Heart left ventricle (tissue), 16 donors: ENCODE data around the gene GATA6. TPM values are rescaled to one million over a fixed set of nuclear protein-coding genes. Genes with fewer than 3 reads are reported as not detected.

Source experiments
- ATAC-seq, 4 donors: fragments of 200-7000 bp; cut with Tn5 transposase; one replicate each; pipeline ENCODE4 v1.9.1; 2020 to 2022; ENCODE audit warnings: moderate library complexity in 4 of 4, mild to moderate bottlenecking in 3 of 4, moderate number of reproducible peaks in 1 of 4
- DNase-seq, 5 donors: peaks; one replicate each; pipeline ENCODE4 v3.0.0-alpha.2; 2020
- H3K27ac ChIP-seq, 12 donors: fragments of 200-600 bp; sonication (generic) in 4 of 12; one replicate each; pipeline versions ENCODE4 v1.5.0 to v1.8.0; 2016 to 2022; ENCODE audit warnings: mild to moderate bottlenecking in 2 of 12
- H3K27me3 ChIP-seq, 9 donors: fragments of 200-600 bp; sonication (generic) in 2 of 9; one replicate each; pipeline versions ENCODE4 v1.5.1 to v1.8.0; 2016 to 2022; ENCODE audit warnings: mild to moderate bottlenecking in 3 of 9
- H3K36me3 ChIP-seq, 9 donors: fragments of 200-600 bp; sonication (generic) in 2 of 9; one replicate each; pipeline versions ENCODE4 v1.5.0 to v1.8.0; 2018 to 2022; ENCODE audit warnings: mild to moderate bottlenecking in 2 of 9
- H3K4me1 ChIP-seq, 12 donors: fragments of 200-600 bp; sonication (generic) in 4 of 12; one replicate each; pipeline versions ENCODE4 v1.5.0 to v1.8.0; 2016 to 2022; ENCODE audit warnings: mild to moderate bottlenecking in 3 of 12
- H3K4me3 ChIP-seq, 12 donors: fragments of 200-600 bp; sonication (generic) in 4 of 12; one replicate each; pipeline versions ENCODE4 v1.5.0 to v1.8.0; 2017 to 2022; ENCODE audit warnings: mild to moderate bottlenecking in 9 of 12, moderate library complexity in 4 of 12
- H3K9me3 ChIP-seq, 12 donors: fragments of 200-600 bp; sonication (generic) in 4 of 12; one replicate each; pipeline versions ENCODE4 v1.5.0 to v1.8.0; 2016 to 2022; ENCODE audit warnings: mild to moderate bottlenecking in 1 of 12
- POLR2A ChIP-seq, 2 donors: fragments of 450-650 bp; IDR thresholded peaks; one replicate each; pipeline ENCODE4 v1.6.1; 2017; ENCODE audit warnings: antibody characterized with exemption in 2 of 2, mild to moderate bottlenecking in 2 of 2, moderate library complexity in 2 of 2
- WGBS, 4 donors: extraction: QIAGEN DNeasy Blood & Tissue Kit in 2 of 4; methylation state at CpG; one replicate each; pipeline versions ENCODE4 v1.1.5 to v1.1.7; 2013 to 2018; 5-methylcytosine and 5-hydroxymethylcytosine counted together
- intact Hi-C, 10 donors: fragments of 100-400 bp; cut with DNase I; formaldehyde crosslinking; loops; one replicate each; pipeline versions ENCODE4 v1.11.1 to v1.14.2; 2022
- polyA plus RNA-seq, 2 donors: library from polyadenylated mRNA; stranded (reverse); fragments of 200-250 nt; gene quantifications; one replicate each; pipeline ENCODE4 v1.2.3, GENCODE V29; 2013
- total RNA-seq, 9 donors: library from RNA; depleted of rRNA in 2 of 9; stranded (reverse); fragments of >200 nt in 2 of 9; fragmentation: NEBNext Ultra II Directional in 3 of 9; extraction: Animal tissue kit (Norgen Biotek cat#: 25700) in 3 of 9; gene quantifications; one replicate each; pipeline versions ENCODE4 v1.1.0 to v1.2.4, GENCODE V29; 2016 to 2023
- TF ChIP-seq, protein P1 (sequence below), 12 donors: fragments of 200-600 bp; sonication (generic) in 4 of 12; IDR thresholded peaks; one replicate each; pipeline versions ENCODE4 v1.5.0 to v1.8.0; 2018 to 2022; ENCODE audit warnings: antibody characterized with exemption in 12 of 12, mild to moderate bottlenecking in 5 of 12
- donor health status: ischemic (EF 13 %, LVEDD 7.1; RV severe dilation, severe dysfunction).
- donor health status: healthy with polysubstance abuse.
- donor health status: DM: no; HTN: yes; CAD: no.
- donor health status: DM: no; HTN: no; CAD: no.
- donor health status: ischemic (EF 25% LVEDD 6.9; RV normal size, moderate dysfunction).
- donor health status: ischemic (EF 25% LVEDD 5.7; RV mildly dilated, moderate dysfunction).
- donor health status: healthy.
- donor health status: DM: yes; HTN: yes; CAD: no.
- donor health status: ischemic (EF 35%, LVEDD 5.7; RV mildly dilated, moderate dysfunction).
- donor health status: nonischemic (EF 11% LVEDD 7.7; RV severe dilation, severe dysfunction).
- donor health status: DM: yes; HTN: yes; CAD: no.
- donor health status: PGD.
- donor health status: ischemic (EF 29% LVEDD 5.4; RV normal size, mild dysfunction).
- donor health status: nonischemic (EF 23%, LVEDD 6.1; RV moderate dilation, normal function).

Gene GATA6
- total and polyA plus RNA-seq, 11 donors, result 42.1 to 97.7 (median 74.9) TPM

DNA sequence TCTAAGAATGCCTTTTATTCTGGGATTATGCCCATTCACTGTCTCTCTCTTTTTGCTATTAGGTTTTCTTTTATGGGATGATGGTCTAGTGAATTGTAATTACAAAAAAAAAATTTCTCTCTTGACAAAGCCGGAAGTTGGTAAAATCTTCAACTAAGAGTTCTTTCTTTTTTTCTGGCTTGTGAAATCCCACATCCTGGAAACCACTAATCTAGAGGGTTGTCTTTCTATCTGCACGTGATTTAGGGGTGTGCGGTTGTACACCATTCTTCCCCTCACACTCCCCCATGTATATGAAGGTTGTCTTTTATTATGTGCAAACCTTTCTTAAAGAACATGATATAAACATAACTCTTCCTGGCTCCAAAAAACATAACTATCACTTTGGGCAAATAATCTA is 52.0 kb downstream of the GATA6 start:
- H3K4me3 ChIP-seq, result no peak overlapping the region
- no peak for TF ChIP-seq POLR2A (IDR thresholded peaks at IDR 0.05)
- TF ChIP-seq, protein P1, sequence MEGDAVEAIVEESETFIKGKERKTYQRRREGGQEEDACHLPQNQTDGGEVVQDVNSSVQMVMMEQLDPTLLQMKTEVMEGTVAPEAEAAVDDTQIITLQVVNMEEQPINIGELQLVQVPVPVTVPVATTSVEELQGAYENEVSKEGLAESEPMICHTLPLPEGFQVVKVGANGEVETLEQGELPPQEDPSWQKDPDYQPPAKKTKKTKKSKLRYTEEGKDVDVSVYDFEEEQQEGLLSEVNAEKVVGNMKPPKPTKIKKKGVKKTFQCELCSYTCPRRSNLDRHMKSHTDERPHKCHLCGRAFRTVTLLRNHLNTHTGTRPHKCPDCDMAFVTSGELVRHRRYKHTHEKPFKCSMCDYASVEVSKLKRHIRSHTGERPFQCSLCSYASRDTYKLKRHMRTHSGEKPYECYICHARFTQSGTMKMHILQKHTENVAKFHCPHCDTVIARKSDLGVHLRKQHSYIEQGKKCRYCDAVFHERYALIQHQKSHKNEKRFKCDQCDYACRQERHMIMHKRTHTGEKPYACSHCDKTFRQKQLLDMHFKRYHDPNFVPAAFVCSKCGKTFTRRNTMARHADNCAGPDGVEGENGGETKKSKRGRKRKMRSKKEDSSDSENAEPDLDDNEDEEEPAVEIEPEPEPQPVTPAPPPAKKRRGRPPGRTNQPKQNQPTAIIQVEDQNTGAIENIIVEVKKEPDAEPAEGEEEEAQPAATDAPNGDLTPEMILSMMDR (IDR thresholded peaks at IDR 0.05), result no peak
- DNase-seq, result no peak
- 83 to 92% (median 89%) methylated on average over 3 of the region's 3 CpGs for WGBS, 4 donors
- no peak overlapping the region for H3K27ac ChIP-seq
- no peaks in the 10 kb centered on the region for H3K27me3 ChIP-seq
- peaks cover 0 to 12% (median 6%) of the 10 kb centered on the region in 12 donors for H3K4me1 ChIP-seq
- no peak for ATAC-seq
- no peaks in the 10 kb centered on the region for H3K9me3 ChIP-seq
- intact Hi-C loops, result loop anchor here in 2 of 10 donors (5.0 to 10.0 kb wide), 2 partner anchors 36 to 217 kb away; no protein-coding TSS in a partner anchor
- H3K36me3 ChIP-seq, result no peaks in the 10 kb centered on the region

- Histone ChIP-seq H3K9me3 (no peaks in the 10 kb centered on the region), H3K36me3 (no peaks in the 10 kb centered on the region), H3K27ac (no peak overlapping the region), H3K4me3 (no peak overlapping the region), H3K27me3 (no peaks in the 10 kb centered on the region), H3K4me1 (peaks cover 0 to 12% (median 5%) of the 10 kb centered on the region in 12 donors)
- DNase-seq (peak; percentile 56 to 95 (median 78)), ATAC-seq (peak; percentile 46 to 99 (median 91))
- intact Hi-C loops, result loop anchor here in 2 of 10 donors (5.0 to 10.0 kb wide), 2 partner anchors 34 to 219 kb away; no protein-coding TSS in a partner anchor
- TF ChIP-seq, protein P1 (IDR thresholded peaks at IDR 0.05), result no peak
- TF ChIP-seq POLR2A (IDR thresholded peaks at IDR 0.05), result no peak
- WGBS, 4 donors, result 52 to 61% (median 56%) methylated on average over 13 of the region's 13 CpGs
These were observed 54.0 kb downstream of the GATA6 start for GRCh38 chr18:22223254-22223964.

GRCh38 chr18:22223965-22224322 is 54.6 kb downstream of the GATA6 start:
- no peaks in the 10 kb centered on the region for H3K36me3 ChIP-seq
- no peak overlapping the region for H3K4me3 ChIP-seq
- ATAC-seq, result peak in 1 of 4 donors; percentile 7
- DNase-seq, result no peak
- peaks cover 0 to 12% (median 5%) of the 10 kb centered on the region in 12 donors for H3K4me1 ChIP-seq
- intact Hi-C loops, result loop anchor here in 2 of 10 donors (5.0 to 10.0 kb wide), 2 partner anchors 33 to 219 kb away; no protein-coding TSS in a partner anchor
- TF ChIP-seq, protein P1 (IDR thresholded peaks at IDR 0.05), result no peak
- TF ChIP-seq POLR2A (IDR thresholded peaks at IDR 0.05), result no peak
- WGBS, 4 donors, result 80 to 89% (median 86%) methylated on average over 1 of the region's 1 CpG
- H3K27ac ChIP-seq, result no peak overlapping the region
- no peaks in the 10 kb centered on the region for H3K9me3 ChIP-seq
- H3K27me3 ChIP-seq, result no peaks in the 10 kb centered on the region

GRCh38 chr18:22224339-22224738 is 55.0 kb downstream of the GATA6 start:
- Histone ChIP-seq H3K4me1 (peaks cover 0 to 12% (median 5%) of the 10 kb centered on the region in 12 donors), H3K27ac (no peak overlapping the region), H3K9me3 (no peaks in the 10 kb centered on the region), H3K4me3 (no peak overlapping the region), H3K36me3 (no peaks in the 10 kb centered on the region), H3K27me3 (no peaks in the 10 kb centered on the region)
- ATAC-seq (no peak), DNase-seq (no peak)
- intact Hi-C loops, result loop anchor here in 2 of 10 donors (5.0 to 10.0 kb wide), 2 partner anchors 33 to 220 kb away; no protein-coding TSS in a partner anchor
- 73 to 94% (median 85%) methylated on average over 1 of the region's 1 CpG for WGBS, 4 donors
- TF ChIP-seq, protein P1 (IDR thresholded peaks at IDR 0.05), result no peak
- TF ChIP-seq POLR2A (IDR thresholded peaks at IDR 0.05), result no peak
